K562 (cell line): ENCODE data around the gene FCAMR. TPM values are rescaled to one million over a fixed set of nuclear protein-coding genes. Genes with fewer than 3 reads are reported as not detected.

Experiments
- ARID3A ChIP-seq: IDR thresholded peaks from 2 replicates; pipeline ENCODE4 v1.6.1; 2012; ENCODE audit warnings: low read depth, low read length, improper control_type of control experiment, borderline replicate concordance
- HDAC1 ChIP-seq, 2 experiments: fragments of 450-650 bp; IDR thresholded peaks; 2 replicates each; pipeline ENCODE4 v1.6.1; 2016 to 2017; ENCODE audit warnings: inconsistent platforms in 1 of 2, mild to moderate bottlenecking in 1 of 2, moderate library complexity in 1 of 2
- IRF9 ChIP-seq: fragments of 450-650 bp; IDR thresholded peaks from 2 replicates; pipeline ENCODE4 v1.6.1; 2016; ENCODE audit warnings: missing biosample characterization, missing genetic modification characterization
- JUN ChIP-seq, 2 experiments: sonication (generic) in 1 of 2; formaldehyde crosslinking in 1 of 2; IDR thresholded peaks; 2 replicates each; pipeline versions ENCODE4 v1.6.1 to v1.8.0; 2012 to 2022; ENCODE audit warnings: borderline replicate concordance in 2 of 2, mild to moderate bottlenecking in 2 of 2, improper control_type of control experiment in 1 of 2, low read depth in 1 of 2, low read length in 1 of 2, missing genetic modification reagents in 1 of 2
- MLLT1 ChIP-seq, 2 experiments: fragments of 450-650 bp; IDR thresholded peaks; 2 replicates each; pipeline ENCODE4 v1.6.1; 2016
- MYC ChIP-seq, 2 experiments: fragments of 250-450 bp in 1 of 2; sonication (Bioruptor Pico) in 1 of 2; IDR thresholded peaks; 2 replicates each; pipeline versions ENCODE4 v1.5.1 to v1.6.1; 2012 to 2021; ENCODE audit warnings: low read depth in 2 of 2, borderline replicate concordance in 1 of 2, improper control_type of control experiment in 1 of 2, low read length in 1 of 2, mild to moderate bottlenecking in 1 of 2, moderate library complexity in 1 of 2
- NCOA1 ChIP-seq: fragments of 450-650 bp; IDR thresholded peaks from 2 replicates; pipeline ENCODE4 v1.6.1; 2016; ENCODE audit warnings: low read depth
- TCF3 ChIP-seq: sonication (generic); formaldehyde crosslinking; IDR thresholded peaks from 2 replicates; pipeline ENCODE4 v1.4.0; 2020; ENCODE audit warnings: mild to moderate bottlenecking, missing genetic modification reagents
- TEAD4 ChIP-seq, 2 experiments: sonication (generic) in 1 of 2; formaldehyde crosslinking in 1 of 2; IDR thresholded peaks; 2 replicates each; pipeline versions ENCODE4 v1.6.1 to v1.8.0; 2012 to 2022; ENCODE audit warnings: borderline replicate concordance in 1 of 2, inconsistent platforms in 1 of 2, low read length in 1 of 2, mild to moderate bottlenecking in 1 of 2, missing genetic modification reagents in 1 of 2
- ZEB2 ChIP-seq: fragments of 450-650 bp; IDR thresholded peaks from 2 replicates; pipeline ENCODE4 v1.6.1; 2016
- ZNF518B ChIP-seq: fragments of 250-450 bp; sonication (Bioruptor Pico); IDR thresholded peaks from 2 replicates; pipeline ENCODE4 v1.5.0; 2021; ENCODE audit warnings: mild to moderate bottlenecking, moderate library complexity
- polyA plus RNA-seq, 8 experiments: library from polyadenylated mRNA; depleted of rRNA in 4 of 8; stranded (reverse) in 5 of 8; unstranded in 3 of 8; fragments of >200 nt; fragmentation: Nextera tagmentation in 2 of 8; fragmentation: Illumina TruSeq in 1 of 8; extraction: Ambion mirVana in 2 of 8; extraction: Trizol in 1 of 8; gene quantifications; 2 replicates each; pipeline versions ENCODE4 v1.2.1 to v1.2.3, GENCODE V29; 2011 to 2014; ENCODE audit warnings: inconsistent platforms in 1 of 8, missing spikeins in 1 of 8
- total RNA-seq, 7 experiments: library from RNA; depleted of rRNA in 6 of 7; stranded (reverse); fragments of >200 nt in 6 of 7; fragmentation: Illumina TruSeq in 2 of 7; extraction: Trizol in 2 of 7; gene quantifications; 2 replicates each; pipeline versions ENCODE4 v1.2.1 to v1.2.3, GENCODE V29; 2011 to 2021; ENCODE audit warnings: low replicate concordance in 1 of 7

The FCAMR gene
- total and polyA plus RNA-seq, 9 of the 15 experiments (the other 6 are each of a cell fraction or from before 2014, with no cell fraction given): not detected

GRCh38 chr1:207017615-207018559 is 47.6 kb upstream of the FCAMR start (continued):
- TF ChIP-seq MLLT1 (IDR thresholded peaks at IDR 0.05) (peak; percentile 6 to 57; a peak in 2 of 4 replicates), JUN (IDR thresholded peaks at IDR 0.05; ENCODE audit: borderline replicate concordance, low read depth, low read length) (peak; percentile 74), JUN (CRISPR knock-in tag; IDR thresholded peaks at IDR 0.05; ENCODE audit: borderline replicate concordance) (no peak), ZNF518B (CRISPR knock-in tag) (no peak), TCF3 (peak; percentile 99), MYC (IDR thresholded peaks at IDR 0.05; ENCODE audit: low read depth, low read length) (peak; percentile 18; the same call in 1 of the 2 replicates), MYC (CRISPR knock-in tag; IDR thresholded peaks at IDR 0.05; ENCODE audit: borderline replicate concordance, low read depth) (no peak), HDAC1 (IDR thresholded peaks at IDR 0.05) (peak; percentile 11 to 93; a peak in 3 of 4 replicates), IRF9 (tag) (0 out of 2 replicates have a peak, but pooled peaks have one; percentile 21), NCOA1 (peak; percentile 80; the same call in 1 of the 2 replicates), TEAD4 (IDR thresholded peaks at IDR 0.05; ENCODE audit: low read length) (peak; percentile 98), TEAD4 (CRISPR knock-in tag; IDR thresholded peaks at IDR 0.05; ENCODE audit: borderline replicate concordance) (no peak), ZEB2 (peak; percentile 98), ARID3A (peak; percentile 95)
